Neuronal stem cell (in vitro differentiated cells): ENCODE data around the gene ENAH.

ENCODE experiments used
- DNase-seq: peaks from one replicate; pipeline ENCODE4 v3.0.0-alpha.2; 2013; ENCODE audit warnings: low spot score
- H2AFZ ChIP-seq: one replicate; pipeline ENCODE4 v1.6.1; 2013; ENCODE audit warnings: mild to moderate bottlenecking, low read length, inconsistent platforms
- H2AK5ac ChIP-seq: 2 replicates; pipeline ENCODE4 v1.6.1; 2013; ENCODE audit warnings: low read depth, mild to moderate bottlenecking, inconsistent platforms, low read length, moderate library complexity, mixed read lengths
- H2BK120ac ChIP-seq: 2 replicates; pipeline ENCODE4 v1.6.1; 2013; ENCODE audit warnings: low read depth, mild to moderate bottlenecking, inconsistent platforms, low read length, moderate library complexity, mixed read lengths
- H2BK12ac ChIP-seq: one replicate; pipeline ENCODE4 v1.6.1; 2013; ENCODE audit warnings: low read length, inconsistent platforms
- H2BK15ac ChIP-seq: 2 replicates; pipeline ENCODE4 v1.6.1; 2013; ENCODE audit warnings: mild to moderate bottlenecking, low read length, inconsistent platforms, mixed read lengths
- H2BK5ac ChIP-seq: one replicate; pipeline ENCODE4 v1.6.1; 2013; ENCODE audit warnings: inconsistent platforms, mild to moderate bottlenecking, low read length, moderate library complexity
- H3K14ac ChIP-seq: one replicate; pipeline ENCODE4 v1.6.1; 2013; ENCODE audit warnings: low read length, inconsistent platforms
- H3K18ac ChIP-seq: 2 replicates; pipeline ENCODE4 v1.6.1; 2013; ENCODE audit warnings: low read length, inconsistent platforms
- H3K23ac ChIP-seq: 2 replicates; pipeline ENCODE4 v1.6.1; 2013; ENCODE audit warnings: low read depth, mild to moderate bottlenecking, mixed read lengths, low read length, inconsistent platforms; ENCODE audit not compliant: poor library complexity
- H3K27ac ChIP-seq: replicated peaks from 3 replicates; pipeline ENCODE4 v1.5.1; 2013; ENCODE audit warnings: low read length, inconsistent platforms
- H3K27me3 ChIP-seq, 3 experiments: 2 replicates each; pipeline ENCODE4 v1.6.1; 2013; ENCODE audit warnings: low read length in 3 of 3, mild to moderate bottlenecking in 2 of 3, inconsistent platforms in 1 of 3, low read depth in 1 of 3, mixed read lengths in 1 of 3, moderate library complexity in 1 of 3; ENCODE audit not compliant: control insufficient read depth in 3 of 3, insufficient read depth in 3 of 3
- H3K36me3 ChIP-seq, 2 donors: replicated peaks in 1 of 2; 2 replicates each; pipeline ENCODE4 v1.6.1; 2013; ENCODE audit warnings: low read length in 2 of 2; ENCODE audit not compliant: control insufficient read depth in 2 of 2, insufficient read depth in 2 of 2
- H3K4ac ChIP-seq: 2 replicates; pipeline ENCODE4 v1.6.1; 2013; ENCODE audit warnings: inconsistent platforms, mild to moderate bottlenecking, low read length, moderate library complexity
- H3K4me1 ChIP-seq, 2 donors: 1 replicate in 1 of 2; 2 replicates in 1 of 2; pipeline ENCODE4 v1.6.1; 2013; ENCODE audit warnings: low read length in 2 of 2, low read depth in 1 of 2; ENCODE audit not compliant: control insufficient read depth in 2 of 2, insufficient read depth in 1 of 2
- H3K4me2 ChIP-seq: one replicate; pipeline ENCODE4 v1.6.1; 2013; ENCODE audit warnings: mild to moderate bottlenecking, low read length, inconsistent platforms; ENCODE audit not compliant: insufficient read depth, poor library complexity, severe bottlenecking
- H3K4me3 ChIP-seq, 2 donors: 2 replicates each; pipeline ENCODE4 v1.5.1; 2013; ENCODE audit warnings: low read length in 2 of 2, mild to moderate bottlenecking in 2 of 2, inconsistent platforms in 1 of 2, moderate library complexity in 1 of 2
- H3K79me1 ChIP-seq: one replicate; pipeline ENCODE4 v1.6.1; 2013; ENCODE audit warnings: low read depth, mild to moderate bottlenecking, inconsistent platforms, low read length, moderate library complexity
- H3K9ac ChIP-seq: one replicate; pipeline ENCODE4 v1.6.1; 2013; ENCODE audit warnings: mild to moderate bottlenecking, low read depth, low read length, inconsistent platforms; ENCODE audit not compliant: poor library complexity
- H3K9me3 ChIP-seq, 2 donors: replicated peaks in 1 of 2; 2 replicates each; pipeline versions ENCODE3 to v1.6.1; 2013; ENCODE audit warnings: low read length in 2 of 2, mild to moderate bottlenecking in 2 of 2, inconsistent platforms in 1 of 2, low read depth in 1 of 2, mixed read lengths in 1 of 2, moderate library complexity in 1 of 2; ENCODE audit not compliant: control insufficient read depth in 2 of 2, insufficient read depth in 1 of 2
- H4K8ac ChIP-seq: one replicate; pipeline ENCODE4 v1.6.1; 2013; ENCODE audit warnings: low read depth, mild to moderate bottlenecking, inconsistent platforms, low read length, moderate library complexity
- H4K91ac ChIP-seq: one replicate; pipeline ENCODE4 v1.6.1; 2013; ENCODE audit warnings: low read length, low read depth, mild to moderate bottlenecking, inconsistent platforms; ENCODE audit not compliant: poor library complexity
- WGBS, 2 donors: extraction: QIAGEN DNeasy Blood & Tissue Kit; methylation state at CpG; one replicate each; pipeline ENCODE4 v1.1.7; 2013; ENCODE audit warnings: missing lambda C conversion rate in 2 of 2, mixed read lengths in 1 of 2; ENCODE audit not compliant: insufficient read length in 2 of 2, insufficient replicate concordance in 1 of 2; ENCODE audit errors: extremely low coverage in 2 of 2; 5-methylcytosine and 5-hydroxymethylcytosine counted together

ENAH gene

GRCh38 chr1:225674381-225674780 lies 21.5 kb upstream of the ENAH start:
- Histone ChIP-seq H3K27ac (no peak overlapping the region), H3K4me3 (no peak overlapping the region), H3K14ac (no peak overlapping the region), H2BK5ac (no peak overlapping the region), H4K91ac (no peak overlapping the region), H2BK120ac (no peak overlapping the region), H2AFZ (no peak overlapping the region), H3K4ac (no peak overlapping the region), H3K4me2 (no peak overlapping the region), H3K36me3 (no peaks in the 10 kb centered on the region), H3K79me1 (no peaks in the 10 kb centered on the region), H3K27me3 (peaks cover 0 to 15% (median 8%) of the 10 kb centered on the region in 3 experiments), H3K23ac (no peak overlapping the region), H3K9me3 (no peaks in the 10 kb centered on the region), H4K8ac (no peak overlapping the region), H2BK12ac (no peak overlapping the region), H3K4me1 (peaks cover 0 to 5% of the 10 kb centered on the region in 2 donors), H2BK15ac (no peak overlapping the region), H2AK5ac (no peak overlapping the region), H3K9ac (no peak overlapping the region), H3K18ac (no peak overlapping the region)
- WGBS, 2 donors: no CpG with 5 or more reads among the region's 2 CpGs
- DNase-seq: no peak

GRCh38 chr1:225670806-225671733 lies 18.1 kb upstream of the ENAH start:
- no peak overlapping the region for H2BK15ac ChIP-seq
- no peak overlapping the region for H2BK12ac ChIP-seq
- H3K27ac ChIP-seq: no peak overlapping the region
- no peak overlapping the region for H3K18ac ChIP-seq
- peaks cover 0 to 2% of the 10 kb centered on the region in 2 donors for H3K4me1 ChIP-seq
- no peak overlapping the region for H3K4me2 ChIP-seq
- no peaks in the 10 kb centered on the region for H3K9me3 ChIP-seq
- no peak overlapping the region for H2BK120ac ChIP-seq
- H2AFZ ChIP-seq: no peak overlapping the region
- no peak overlapping the region for H4K8ac ChIP-seq
- no peak for DNase-seq
- no peaks in the 10 kb centered on the region for H3K79me1 ChIP-seq
- no peak overlapping the region for H3K23ac ChIP-seq
- H2AK5ac ChIP-seq: no peak overlapping the region
- H3K4ac ChIP-seq: no peak overlapping the region
- no peak overlapping the region for H3K14ac ChIP-seq
- H2BK5ac ChIP-seq: no peak overlapping the region
- H4K91ac ChIP-seq: no peak overlapping the region
- no peaks in the 10 kb centered on the region for H3K36me3 ChIP-seq
- H3K4me3 ChIP-seq: no peak overlapping the region
- H3K9ac ChIP-seq: no peak overlapping the region
- WGBS, 2 donors: no CpG with 5 or more reads among the region's 4 CpGs
- H3K27me3 ChIP-seq: peaks cover 0 to 2% (median 0%) of the 10 kb centered on the region in 3 experiments

GRCh38 chr1:225670356-225670755 lies 17.4 kb upstream of the ENAH start:
- H3K18ac ChIP-seq: no peak overlapping the region
- no peak overlapping the region for H2BK5ac ChIP-seq
- H3K27me3 ChIP-seq: peaks cover 0 to 2% (median 0%) of the 10 kb centered on the region in 3 experiments
- H4K8ac ChIP-seq: no peak overlapping the region
- no peak overlapping the region for H3K23ac ChIP-seq
- H3K27ac ChIP-seq: no peak overlapping the region
- no peak for DNase-seq
- H3K4me3 ChIP-seq: no peak overlapping the region
- H3K79me1 ChIP-seq: no peaks in the 10 kb centered on the region
- no peak overlapping the region for H3K4ac ChIP-seq
- H2AK5ac ChIP-seq: no peak overlapping the region
- H3K9me3 ChIP-seq: no peaks in the 10 kb centered on the region
- H2AFZ ChIP-seq: no peak overlapping the region
- no peak overlapping the region for H2BK120ac ChIP-seq
- H3K14ac ChIP-seq: no peak overlapping the region
- no CpG with 5 or more reads among the region's 7 CpGs for WGBS, 2 donors
- H3K4me1 ChIP-seq: peaks cover 0 to 2% of the 10 kb centered on the region in 2 donors
- no peak overlapping the region for H3K9ac ChIP-seq
- no peak overlapping the region for H2BK15ac ChIP-seq
- H3K4me2 ChIP-seq: no peak overlapping the region
- no peaks in the 10 kb centered on the region for H3K36me3 ChIP-seq
- no peak overlapping the region for H2BK12ac ChIP-seq
- H4K91ac ChIP-seq: no peak overlapping the region

DNA sequence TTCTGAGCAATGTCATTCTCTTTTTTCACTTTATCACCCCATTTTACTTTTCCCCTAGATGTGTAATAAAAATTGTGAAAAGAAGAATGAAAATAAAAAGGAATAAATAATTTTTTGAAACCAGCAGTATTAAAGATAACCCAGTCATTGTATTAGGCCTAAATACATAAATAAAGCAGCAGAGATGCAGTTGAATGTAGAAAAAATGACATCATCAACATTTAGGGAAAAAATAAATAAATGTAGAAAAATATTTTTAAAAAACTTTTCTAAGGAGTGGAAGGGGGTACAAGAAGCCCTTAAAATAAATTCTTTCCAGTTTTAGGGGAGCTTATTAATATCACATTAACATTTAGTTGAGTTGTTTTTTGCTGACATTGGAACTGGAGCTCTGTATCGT lies 15.3 kb upstream of the ENAH start:
- Histone ChIP-seq H3K36me3 (no peaks in the 10 kb centered on the region), H3K14ac (no peak overlapping the region), H3K79me1 (no peaks in the 10 kb centered on the region), H2BK5ac (no peak overlapping the region), H2AK5ac (no peak overlapping the region), H3K9ac (no peak overlapping the region), H3K4me2 (no peak overlapping the region), H3K27me3 (no peaks in the 10 kb centered on the region), H3K23ac (no peak overlapping the region), H3K27ac (no peak overlapping the region), H2BK12ac (no peak overlapping the region), H3K4me1 (peaks cover 0 to 2% of the 10 kb centered on the region in 2 donors), H4K91ac (no peak overlapping the region), H3K4ac (no peak overlapping the region), H2AFZ (no peak overlapping the region), H3K4me3 (no peak overlapping the region), H2BK120ac (no peak overlapping the region), H2BK15ac (no peak overlapping the region), H3K9me3 (no peaks in the 10 kb centered on the region), H4K8ac (no peak overlapping the region), H3K18ac (no peak overlapping the region)
- no peak for DNase-seq
- WGBS, 2 donors: no CpG with 5 or more reads among the region's 1 CpG
